PFSK-1 (cell line): ENCODE results near the gene GATA1.

ENCODE experiments used
- FOXP2 ChIP-seq: optimal IDR thresholded peaks from 2 replicates; pipeline ENCODE3; 2011; ENCODE audit warnings: borderline replicate concordance, control low read depth, inconsistent platforms; ENCODE audit not compliant: insufficient read depth; ENCODE audit errors: extremely low read length, extremely low read depth
- POLR2AphosphoS5 ChIP-seq: IDR thresholded peaks from 2 replicates; pipeline ENCODE4 v1.6.1; 2012; ENCODE audit warnings: low read depth, mild to moderate bottlenecking, control low read depth, low read length, moderate library complexity
- REST ChIP-seq, 2 experiments: IDR thresholded peaks; 2 replicates each; pipeline versions ENCODE4 v1.6.1 to v1.8.0; 2011 to 2012; ENCODE audit warnings: low read depth in 2 of 2, low read length in 2 of 2, control low read depth in 1 of 2, inconsistent platforms in 1 of 2, mild to moderate bottlenecking in 1 of 2, moderate library complexity in 1 of 2; ENCODE audit not compliant: insufficient read depth in 1 of 2
- SIN3A ChIP-seq: IDR thresholded peaks from 2 replicates; pipeline ENCODE4 v1.6.1; 2012; ENCODE audit warnings: mild to moderate bottlenecking, low read length, moderate library complexity, borderline replicate concordance; ENCODE audit not compliant: insufficient read depth
- TAF1 ChIP-seq: IDR thresholded peaks from 2 replicates; pipeline ENCODE4 v1.6.1; 2012; ENCODE audit warnings: low read length, control low read depth, borderline replicate concordance; ENCODE audit not compliant: insufficient read depth

Gene GATA1

GRCh38 chrX:48745222-48745621 is 41.2 kb upstream of the GATA1 start:
- TF ChIP-seq POLR2AphosphoS5 (no peak), FOXP2 (no peak), SIN3A (no peak), REST (IDR thresholded peaks at IDR 0.05; ENCODE audit: insufficient read depth in 1 of 2, low read depth in 2 of 2, low read length in 2 of 2) (no peak), TAF1 (no peak)

DNA sequence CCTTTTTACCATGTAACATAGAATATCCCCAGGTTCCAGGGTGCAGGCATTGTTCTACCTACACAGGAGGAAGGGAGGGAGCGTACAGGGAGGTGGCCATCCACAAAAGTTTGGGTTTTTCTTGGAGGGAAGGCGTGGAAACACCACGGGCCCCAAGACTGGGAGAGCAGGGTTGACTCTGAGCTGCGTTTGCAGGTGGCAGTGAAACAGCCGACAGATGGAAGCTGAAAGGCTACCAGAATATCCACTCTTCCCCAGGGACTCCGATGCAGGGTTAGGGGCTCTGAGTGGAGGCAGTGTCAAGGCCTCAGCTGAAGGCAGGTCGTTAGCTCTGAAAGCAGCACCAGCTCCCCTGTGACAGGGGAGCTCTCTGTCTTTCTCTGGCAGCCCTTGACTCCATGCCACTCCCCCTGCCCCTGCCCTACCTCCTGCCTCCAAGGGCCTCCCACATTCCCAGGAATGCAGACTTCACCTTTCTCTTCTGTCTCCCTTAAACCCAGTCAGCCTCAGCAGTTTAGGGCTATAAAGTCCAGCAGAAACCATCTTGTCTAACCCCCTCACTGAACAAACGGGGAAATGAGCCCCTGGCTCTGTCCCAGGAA is 38.9 kb upstream of the GATA1 start:
- TF ChIP-seq SIN3A (no peak), FOXP2 (no peak), POLR2AphosphoS5 (no peak), TAF1 (no peak), REST (IDR thresholded peaks at IDR 0.05; ENCODE audit: insufficient read depth in 1 of 2, low read depth in 2 of 2, low read length in 2 of 2) (no peak)

DNA sequence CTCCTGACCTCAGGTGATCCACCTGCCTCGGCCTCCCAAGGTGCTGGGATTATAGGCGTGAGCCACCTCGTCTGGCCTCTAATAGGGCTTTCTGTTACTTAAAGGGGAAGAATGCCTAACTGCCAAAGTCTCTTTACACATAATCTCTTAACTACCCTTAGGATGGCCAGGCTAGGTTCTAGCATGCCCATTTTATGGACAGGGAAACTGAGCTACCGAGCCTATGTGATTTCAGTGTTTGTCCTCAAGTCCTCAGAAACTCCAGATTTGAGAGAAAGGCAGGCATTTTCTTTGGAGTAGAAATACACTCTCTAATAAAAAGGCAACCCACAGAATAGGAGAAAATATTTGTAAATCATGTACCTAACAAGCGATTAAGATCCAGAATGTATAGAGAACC is 37.2 kb upstream of the GATA1 start:
- no peak for TF ChIP-seq REST (IDR thresholded peaks at IDR 0.05; ENCODE audit: insufficient read depth in 1 of 2, low read depth in 2 of 2, low read length in 2 of 2)
- TF ChIP-seq SIN3A: no peak
- TF ChIP-seq TAF1: no peak
- TF ChIP-seq POLR2AphosphoS5: no peak

DNA sequence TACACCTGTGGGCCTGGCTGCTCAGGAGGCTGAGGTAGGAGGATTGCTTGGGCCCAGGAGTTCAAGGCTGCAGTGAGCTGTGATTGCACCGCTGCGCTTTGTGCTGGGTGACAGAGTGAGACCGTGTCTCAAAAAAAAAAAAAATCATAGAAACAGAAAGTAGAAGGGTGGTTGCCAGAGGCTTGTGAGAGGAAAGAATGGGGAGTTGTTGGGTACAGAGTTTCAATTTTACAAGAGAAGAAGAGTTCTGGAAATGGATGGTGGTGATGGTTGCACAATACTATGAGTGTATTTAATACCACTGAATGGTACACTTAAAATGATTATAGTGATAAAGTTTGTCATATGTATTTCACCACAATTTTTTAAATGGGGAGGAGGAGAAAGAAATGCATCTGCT is 35.0 kb upstream of the GATA1 start:
- no peak for TF ChIP-seq FOXP2
- no peak for TF ChIP-seq REST (IDR thresholded peaks at IDR 0.05; ENCODE audit: insufficient read depth in 1 of 2, low read depth in 2 of 2, low read length in 2 of 2)
- TF ChIP-seq SIN3A: no peak
- TF ChIP-seq POLR2AphosphoS5: no peak

- TF ChIP-seq POLR2AphosphoS5 (no peak), TAF1 (no peak), FOXP2 (no peak), REST (IDR thresholded peaks at IDR 0.05; ENCODE audit: insufficient read depth in 1 of 2, low read depth in 2 of 2, low read length in 2 of 2) (no peak), SIN3A (no peak)
Observed at GRCh38 chrX:48752498-48752897, 33.9 kb upstream of the GATA1 start.
